NCI-H748 (cell line): ENCODE data around the gene EIF4G3.
"Not testable (repeated sequence)": the region's sequence is repeated elsewhere in the genome, so short reads cannot be mapped to it uniquely, and the experiment has no call there.

Source experiments
- DNase-seq: peaks from one replicate; lab custom pipeline; 2025; ENCODE audit not compliant: unreplicated experiment; lab: John Stamatoyannopoulos, UW

Gene EIF4G3

DNA sequence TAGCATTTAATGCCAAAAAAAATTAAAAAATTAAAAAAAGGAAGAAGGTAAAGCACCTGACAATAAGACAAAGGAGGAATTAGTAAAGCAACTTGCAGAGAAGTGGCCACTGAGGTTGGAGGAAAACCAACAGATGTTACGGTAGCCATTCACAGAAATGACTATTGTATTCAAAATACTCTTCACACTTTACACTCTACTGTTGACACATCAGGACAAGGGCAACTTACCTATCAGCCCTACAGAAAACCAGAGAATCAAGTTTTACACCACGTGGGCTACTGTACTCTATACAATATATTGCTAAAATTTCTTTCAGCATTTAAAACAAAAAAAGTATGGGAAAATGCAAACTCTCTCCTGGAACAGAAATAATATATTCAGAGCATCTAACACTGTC lies 70.0 kb downstream of the EIF4G3 start:
- DNase-seq: no peak

- DNase-seq: no peak
Measured at GRCh38 chr1:21106238-21106637, 70.5 kb downstream of the EIF4G3 start.

- no peak for DNase-seq
Measured at GRCh38 chr1:21105807-21106206, 70.9 kb downstream of the EIF4G3 start.

DNA sequence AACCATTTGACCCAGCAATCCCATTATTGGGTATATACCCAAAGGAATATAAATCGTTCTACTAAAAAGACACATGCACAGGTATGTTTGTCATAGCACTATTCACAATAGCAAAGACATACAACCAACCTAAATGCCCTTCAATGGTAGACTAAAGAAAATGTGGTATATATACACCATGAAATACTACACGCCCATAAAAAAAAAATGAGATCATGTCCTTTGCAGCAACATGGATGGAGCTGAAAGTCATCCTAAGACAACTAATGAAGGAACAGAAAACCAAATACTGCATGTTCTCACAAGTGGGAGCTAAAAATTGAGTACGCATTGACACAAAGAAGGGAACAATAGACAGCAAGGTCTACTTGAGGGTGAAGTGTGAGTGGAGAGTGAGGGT lies 72.0 kb downstream of the EIF4G3 start:
- no peak for DNase-seq

- DNase-seq: no peak
Measured at GRCh38 chr1:21100481-21100921, 76.2 kb downstream of the EIF4G3 start.

GRCh38 chr1:21099869-21100131 lies 76.9 kb downstream of the EIF4G3 start:
- no peak for DNase-seq

DNA sequence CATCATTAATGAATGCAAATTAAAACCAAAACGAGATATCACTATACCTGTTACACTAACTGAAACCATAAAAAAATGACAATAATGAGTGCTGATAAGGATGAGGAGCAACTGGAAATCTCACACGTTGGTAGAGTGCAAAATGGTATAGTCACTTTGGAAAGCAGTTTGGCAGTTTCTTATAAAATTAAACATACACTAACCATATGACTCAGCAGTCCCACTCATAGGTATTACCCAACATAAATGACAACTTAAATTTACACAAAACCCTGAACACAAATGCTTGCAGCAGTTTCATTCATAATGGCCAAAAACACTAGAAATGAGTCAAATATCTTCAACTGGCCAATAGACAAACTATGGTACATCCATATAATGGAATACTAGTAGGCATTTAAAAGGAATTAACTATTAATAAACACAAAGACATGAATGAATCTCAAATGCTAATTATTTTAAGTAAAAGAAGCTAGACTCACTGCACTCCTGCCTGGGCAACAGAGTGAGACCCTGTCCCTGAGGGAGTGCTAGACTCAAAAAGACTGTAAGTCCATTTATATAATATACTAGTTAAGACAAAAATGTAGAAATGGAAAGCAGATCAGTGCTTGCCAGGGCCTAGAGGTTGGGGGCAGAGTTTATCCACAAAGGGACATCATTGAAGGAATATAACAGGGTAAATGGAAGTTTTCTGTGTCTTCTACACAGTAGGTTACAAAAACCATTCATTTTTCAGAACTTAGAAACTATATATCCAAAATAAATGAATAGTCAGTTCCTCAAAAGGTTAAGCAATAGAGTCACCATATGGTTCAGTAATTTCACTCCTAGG lies 77.4 kb downstream of the EIF4G3 start:
- DNase-seq: no peak

- no peak for DNase-seq
Measured at GRCh38 chr1:21098186-21098915, 78.3 kb downstream of the EIF4G3 start.

- no peak for DNase-seq
Measured at GRCh38 chr1:21097729-21098128, 79.0 kb downstream of the EIF4G3 start.

DNA sequence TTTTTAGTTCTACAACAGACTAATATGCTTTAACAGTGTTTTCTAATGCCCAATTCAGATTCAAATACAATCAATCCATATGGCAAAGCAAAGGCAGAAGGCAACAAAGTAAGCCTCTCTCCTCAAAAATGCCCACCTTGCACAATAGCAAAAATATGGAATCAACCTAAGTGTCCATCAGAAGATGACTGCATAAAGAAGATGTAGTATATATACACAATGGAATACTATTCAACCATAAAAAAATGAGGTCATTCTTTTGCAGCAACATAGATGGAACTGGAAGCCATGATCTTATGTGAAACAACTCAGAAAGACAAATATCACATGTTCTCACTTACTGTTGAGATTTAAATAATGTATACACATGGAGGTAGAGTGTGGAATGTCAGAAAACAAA lies 80.7 kb downstream of the EIF4G3 start:
- DNase-seq: no peak

GRCh38 chr1:21094282-21094681 lies 82.4 kb downstream of the EIF4G3 start:
- not testable (repeated sequence) for DNase-seq

DNA sequence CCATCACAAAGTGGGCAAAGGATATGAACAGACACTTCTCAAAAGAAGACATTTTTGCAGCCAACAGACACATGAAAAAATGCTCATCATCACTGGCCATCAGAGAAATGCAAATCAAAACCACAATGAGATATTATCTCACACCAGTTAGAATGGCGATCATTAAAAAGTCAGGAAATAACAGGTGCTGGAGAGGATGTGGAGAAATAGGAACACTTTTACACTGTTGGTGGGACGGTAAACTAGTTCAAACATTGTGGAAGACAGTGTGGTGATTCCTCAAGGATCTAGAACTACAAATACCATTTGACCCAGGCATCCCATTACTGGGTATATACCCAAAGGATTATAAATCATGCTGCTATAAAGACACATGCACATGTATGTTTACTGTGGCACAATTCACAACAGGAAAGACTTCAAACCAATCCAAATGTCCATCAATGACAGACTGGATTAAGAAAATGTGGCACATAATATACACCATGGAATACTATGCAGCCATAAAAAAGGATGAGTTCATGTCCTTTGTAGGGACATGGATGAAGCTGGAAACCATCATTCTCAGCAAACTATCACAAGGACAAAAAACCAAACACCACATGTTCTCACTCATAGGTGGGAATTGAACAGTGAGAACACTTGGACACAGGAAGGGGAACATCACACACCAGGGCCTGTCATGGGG lies 83.3 kb downstream of the EIF4G3 start:
- DNase-seq: not testable (repeated sequence)

DNA sequence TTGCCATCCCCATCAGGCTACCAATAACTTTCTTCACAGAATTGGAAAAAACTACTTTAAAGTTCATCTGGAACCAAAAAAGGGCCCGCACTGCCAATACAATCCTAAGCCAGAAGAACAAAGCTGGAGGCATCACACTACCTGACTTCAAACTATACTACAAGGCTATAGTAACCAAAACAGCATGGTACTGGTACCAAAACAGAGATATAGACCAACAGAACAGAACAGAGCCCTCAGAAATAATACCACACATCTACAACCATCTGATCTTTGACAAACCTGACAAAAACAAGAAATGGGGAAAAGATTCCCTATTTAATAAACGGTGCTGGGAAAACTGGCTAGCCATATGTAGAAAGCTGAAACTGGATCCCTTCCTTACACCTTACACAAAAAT lies 84.2 kb downstream of the EIF4G3 start:
- DNase-seq: not testable (repeated sequence)

GRCh38 chr1:21091053-21091690 lies 85.5 kb downstream of the EIF4G3 start:
- not testable (repeated sequence) for DNase-seq

GRCh38 chr1:21090463-21090862 lies 86.2 kb downstream of the EIF4G3 start:
- no peak for DNase-seq

DNA sequence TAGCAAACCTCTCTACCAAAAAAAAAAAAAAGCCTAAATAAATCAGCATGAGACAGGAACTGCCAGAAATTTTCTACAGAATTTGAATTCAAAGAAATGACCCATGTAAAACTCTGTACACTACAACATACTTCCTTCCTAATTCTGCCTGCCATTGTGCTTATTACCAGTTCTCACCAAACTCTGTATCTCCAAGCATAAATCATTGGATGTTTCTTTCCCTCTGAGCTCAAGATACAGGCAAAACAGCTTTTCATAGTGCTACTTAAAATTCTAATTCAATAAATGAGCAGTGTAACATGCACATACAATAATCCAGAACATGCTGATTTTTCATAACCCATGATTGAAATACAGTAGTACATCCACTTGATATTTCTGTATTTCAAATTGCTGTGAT lies 87.0 kb downstream of the EIF4G3 start:
- no peak for DNase-seq

DNA sequence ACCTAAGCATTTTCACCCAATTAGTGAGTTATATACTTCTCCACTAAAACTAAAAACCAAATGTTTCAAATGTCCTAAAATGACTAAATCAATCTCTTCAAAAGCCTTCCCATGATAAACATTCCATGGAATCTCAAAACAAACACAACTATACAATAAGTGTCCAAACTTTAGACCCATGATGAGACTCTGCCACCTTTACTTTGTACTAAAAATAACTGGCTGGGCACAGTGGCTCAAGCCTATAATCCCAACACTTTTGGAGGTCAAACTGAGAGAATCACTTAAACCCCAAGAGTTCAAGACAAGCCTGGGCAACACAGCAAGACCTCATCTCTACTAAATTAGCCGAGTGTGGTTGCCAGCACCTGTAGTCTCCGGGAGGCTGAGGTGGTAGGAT lies 87.4 kb downstream of the EIF4G3 start:
- DNase-seq: no peak

DNA sequence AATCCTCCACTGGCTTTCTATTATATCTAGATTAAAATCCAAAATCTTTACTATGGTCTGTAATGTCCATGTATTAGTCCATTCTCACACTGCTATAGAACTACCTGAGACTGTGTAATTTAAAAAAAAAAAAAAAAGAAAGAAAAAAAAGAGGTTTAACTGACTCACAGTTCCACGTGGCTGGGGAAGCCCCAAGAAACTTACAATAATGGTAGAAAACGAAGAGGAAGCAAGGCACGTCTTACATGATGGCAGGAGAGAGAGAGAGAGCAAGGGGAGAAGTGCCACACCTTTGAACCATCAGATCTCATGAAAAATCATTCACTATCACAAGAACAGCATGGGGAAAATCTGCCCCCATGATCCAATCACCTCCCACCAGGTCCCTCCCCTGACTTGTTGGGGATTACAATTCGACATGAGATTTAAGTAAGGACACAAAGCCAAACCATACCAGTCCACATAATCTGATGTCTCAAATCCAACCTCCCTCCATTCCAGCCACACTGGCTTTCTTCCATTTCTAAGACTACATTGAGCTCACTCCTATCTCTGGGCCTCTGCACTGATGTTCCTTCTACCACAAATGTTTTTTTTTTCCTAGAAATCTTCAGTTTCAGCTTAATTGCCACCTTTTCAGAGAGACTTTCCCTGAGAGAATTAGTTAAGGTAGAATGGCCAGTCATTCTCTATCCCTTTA lies 92.4 kb downstream of the EIF4G3 start:
- DNase-seq: no peak

- DNase-seq: no peak
Measured at GRCh38 chr1:21082073-21082472, 94.6 kb downstream of the EIF4G3 start.

GRCh38 chr1:21077085-21077484 lies 99.6 kb downstream of the EIF4G3 start:
- DNase-seq: no peak

DNA sequence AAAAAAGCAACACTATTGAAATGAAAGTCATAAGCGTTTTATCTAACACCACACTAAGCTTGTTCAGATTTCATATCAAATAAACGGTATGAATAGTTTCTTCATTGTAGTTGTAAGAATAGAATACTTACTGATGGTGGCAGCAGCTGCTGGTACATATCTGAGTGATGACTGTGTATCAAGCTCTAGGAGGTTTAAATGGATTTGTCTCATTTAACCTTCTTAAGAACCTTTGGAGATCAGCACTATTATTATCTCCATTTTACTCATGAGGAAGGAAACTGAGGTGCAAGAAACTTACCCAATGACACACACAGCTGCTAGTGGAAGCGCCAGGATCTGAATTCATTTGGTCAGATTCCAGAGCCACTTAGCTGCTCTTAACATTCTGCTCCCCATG lies 104.0 kb downstream of the EIF4G3 start:
- DNase-seq: no peak
